Measurements from ENCODE around the gene IL36RN.

- no peak for TF ChIP-seq REST (IDR thresholded peaks at IDR 0.05; ENCODE audit: low read depth, low read length)
- TF ChIP-seq POLR2AphosphoS5 (IDR thresholded peaks at IDR 0.05; ENCODE audit: low read depth, low read length), result no peak
- TF ChIP-seq CTCF (IDR thresholded peaks at IDR 0.05), result no peak
- no peak for TF ChIP-seq CHD2 (IDR thresholded peaks at IDR 0.05; ENCODE audit: low read length, partially characterized antibody)
- TF ChIP-seq, protein P1, sequence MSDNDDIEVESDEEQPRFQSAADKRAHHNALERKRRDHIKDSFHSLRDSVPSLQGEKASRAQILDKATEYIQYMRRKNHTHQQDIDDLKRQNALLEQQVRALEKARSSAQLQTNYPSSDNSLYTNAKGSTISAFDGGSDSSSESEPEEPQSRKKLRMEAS (IDR thresholded peaks at IDR 0.05; ENCODE audit: low read depth), result no peak
- no peak for TF ChIP-seq NFIC (IDR thresholded peaks at IDR 0.05; ENCODE audit: borderline replicate concordance)
- TF ChIP-seq EP300 (IDR thresholded peaks at IDR 0.05; ENCODE audit: borderline replicate concordance in 1 of 2, low read depth in 1 of 2, low read length in 1 of 2), result no peak
- TF ChIP-seq, protein P2, sequence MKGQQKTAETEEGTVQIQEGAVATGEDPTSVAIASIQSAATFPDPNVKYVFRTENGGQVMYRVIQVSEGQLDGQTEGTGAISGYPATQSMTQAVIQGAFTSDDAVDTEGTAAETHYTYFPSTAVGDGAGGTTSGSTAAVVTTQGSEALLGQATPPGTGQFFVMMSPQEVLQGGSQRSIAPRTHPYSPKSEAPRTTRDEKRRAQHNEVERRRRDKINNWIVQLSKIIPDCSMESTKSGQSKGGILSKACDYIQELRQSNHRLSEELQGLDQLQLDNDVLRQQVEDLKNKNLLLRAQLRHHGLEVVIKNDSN (IDR thresholded peaks at IDR 0.05; ENCODE audit: borderline replicate concordance, low read depth), result no peak
- no peak for TF ChIP-seq TAF1 (IDR thresholded peaks at IDR 0.05; ENCODE audit: borderline replicate concordance, low read depth, low read length)
- no peak for TF ChIP-seq SIN3A (IDR thresholded peaks at IDR 0.05; ENCODE audit: borderline replicate concordance, low read depth, low read length)
Measured at GRCh38 chr2:113064281-113064680, 5.3 kb downstream of the IL36RN start.

All from SK-N-SH (cell line).